HG02938 (cell line): ENCODE data around the gene AP1M1.

ENCODE experiments used
- ATAC-seq: cut with Tn5 transposase; IDR thresholded peaks from one replicate; pipeline ENCODE4 v1.9.1; 2021; ENCODE audit warnings: mild to moderate bottlenecking, moderate library complexity; ENCODE audit not compliant: unreplicated experiment

Gene AP1M1

DNA sequence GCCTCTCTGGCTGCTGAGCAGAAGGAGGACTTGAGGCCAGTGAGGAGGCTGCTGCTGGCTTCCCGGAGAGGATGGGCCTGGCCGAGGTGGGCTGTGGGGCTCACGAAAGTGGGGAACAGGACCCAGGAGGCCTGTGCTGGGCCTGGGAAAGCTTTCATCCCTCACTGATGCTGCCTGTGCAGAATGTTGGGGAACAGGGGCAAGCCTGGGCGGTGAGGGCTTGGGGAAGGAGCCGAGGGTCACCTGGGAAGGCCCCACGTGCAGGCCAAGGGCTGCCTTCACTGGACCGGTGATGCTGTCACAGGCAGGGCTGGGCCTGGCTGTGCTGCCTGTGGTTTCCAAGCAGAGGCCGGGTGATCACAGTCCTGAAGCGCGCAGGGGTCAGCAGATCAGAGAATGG is 9.4 kb downstream of the AP1M1 start:
- no peak for ATAC-seq

DNA sequence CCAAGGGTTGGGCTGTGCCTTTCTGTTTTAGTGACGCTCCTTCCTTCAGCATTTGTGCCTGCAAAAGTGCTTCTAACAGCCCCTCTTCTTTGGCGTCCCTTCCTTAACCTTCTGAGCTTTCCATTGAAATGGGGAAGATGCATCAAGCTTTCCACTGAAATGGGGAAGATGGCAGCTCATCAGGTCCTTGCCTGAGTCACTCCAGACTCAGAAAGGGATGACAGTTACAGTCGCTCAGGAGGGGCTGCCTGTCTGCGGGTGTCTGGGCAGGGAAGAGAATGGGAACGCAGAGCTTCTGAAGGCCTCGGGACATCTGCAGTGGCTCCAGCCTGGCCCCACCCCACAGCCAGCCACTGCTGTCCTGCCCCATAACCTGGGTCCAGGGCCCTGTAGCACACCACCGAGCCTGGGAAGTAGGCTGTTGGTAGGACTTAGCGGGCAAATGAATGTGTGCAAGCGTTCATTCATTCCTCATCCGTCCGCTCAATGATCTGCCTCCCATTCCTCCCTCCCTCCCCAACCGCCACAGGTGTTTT is 9.8 kb downstream of the AP1M1 start:
- ATAC-seq, result no peak

DNA sequence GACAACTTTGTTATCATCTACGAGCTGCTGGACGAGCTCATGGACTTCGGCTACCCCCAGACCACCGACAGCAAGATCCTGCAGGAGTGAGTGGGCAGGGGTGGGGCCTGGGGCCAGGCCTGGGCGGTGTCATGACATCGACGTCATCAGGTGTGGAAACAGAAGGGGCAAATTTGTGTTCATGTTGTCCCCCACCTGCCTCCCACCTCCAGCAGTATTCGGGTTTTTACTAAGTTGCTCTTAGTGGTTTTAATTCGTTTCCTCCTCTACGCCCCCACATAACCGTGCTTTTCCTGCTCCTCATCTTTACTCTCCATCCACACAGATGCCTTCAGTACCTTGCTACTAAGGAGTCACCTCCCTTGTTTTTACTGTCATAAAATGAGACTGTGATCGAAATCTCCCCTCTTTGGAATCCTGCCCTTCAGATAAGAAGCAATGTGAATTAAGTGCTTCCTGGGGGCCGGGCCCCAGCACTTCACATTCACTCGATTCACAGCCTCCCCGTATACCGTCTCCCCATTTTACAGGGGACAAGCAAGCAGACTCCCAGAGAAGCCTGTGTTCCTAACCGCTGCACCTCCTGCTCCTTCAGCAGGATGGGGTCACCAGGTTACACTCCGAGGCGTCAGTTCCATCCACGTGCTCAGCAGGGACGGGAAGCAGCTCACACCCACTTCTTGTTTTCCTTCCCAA is 10.5 kb downstream of the AP1M1 start:
- no peak for ATAC-seq

DNA sequence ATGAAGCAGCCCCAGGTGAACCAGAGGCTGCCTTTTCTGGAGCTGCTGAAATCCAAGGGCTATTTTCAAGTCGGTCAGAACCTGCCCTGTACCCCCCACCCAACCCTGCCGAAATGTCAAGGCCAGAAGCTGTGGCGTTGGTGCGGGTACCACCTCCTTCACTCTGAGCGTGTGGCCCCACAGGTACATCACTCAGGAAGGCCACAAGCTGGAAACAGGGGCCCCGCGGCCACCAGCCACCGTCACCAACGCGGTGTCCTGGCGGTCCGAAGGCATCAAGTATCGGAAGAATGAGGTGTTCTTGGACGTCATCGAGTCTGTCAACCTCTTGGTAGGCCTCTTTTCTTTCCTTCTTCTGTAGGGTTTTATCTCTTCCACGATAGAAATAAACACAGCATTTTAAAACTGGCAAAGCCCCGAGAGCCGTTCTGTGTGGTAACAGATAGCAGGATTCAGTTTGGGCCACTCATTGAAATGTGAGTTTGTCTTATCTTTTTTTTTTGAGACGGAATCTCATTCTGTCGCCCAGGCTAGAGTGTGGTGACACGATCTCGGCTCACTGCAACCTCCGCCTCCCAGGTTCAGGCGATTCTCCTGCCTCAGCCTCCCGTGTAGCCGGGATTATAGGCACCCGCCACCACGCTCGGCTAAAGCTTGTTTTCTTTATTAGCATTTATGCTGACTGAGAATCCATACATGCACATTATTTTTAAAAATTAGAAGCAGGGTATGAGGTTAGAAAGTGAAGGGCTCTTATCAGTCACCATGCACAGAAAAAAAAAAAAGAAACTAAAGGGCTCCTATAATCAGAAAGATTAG is 11.3 kb downstream of the AP1M1 start:
- ATAC-seq, result no peak

DNA sequence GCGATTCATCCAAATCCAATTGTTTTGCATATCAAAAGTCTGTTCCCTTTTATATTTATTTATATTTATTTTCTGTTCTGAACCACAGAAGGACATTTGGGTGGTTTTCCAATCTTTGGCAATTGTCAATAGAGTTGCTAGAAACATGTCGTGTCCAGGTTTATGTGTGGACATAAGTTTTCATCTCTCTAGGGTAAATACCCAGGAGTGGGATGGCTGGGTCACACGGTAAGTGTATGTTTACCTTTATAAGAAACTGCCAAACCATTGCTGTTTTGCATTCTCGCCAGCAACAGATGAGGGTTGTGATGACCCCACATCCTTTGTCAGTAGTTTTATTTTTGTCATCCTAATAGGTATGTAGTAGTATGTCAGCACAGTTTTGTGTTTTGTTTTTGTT is 12.5 kb downstream of the AP1M1 start:
- no peak for ATAC-seq

DNA sequence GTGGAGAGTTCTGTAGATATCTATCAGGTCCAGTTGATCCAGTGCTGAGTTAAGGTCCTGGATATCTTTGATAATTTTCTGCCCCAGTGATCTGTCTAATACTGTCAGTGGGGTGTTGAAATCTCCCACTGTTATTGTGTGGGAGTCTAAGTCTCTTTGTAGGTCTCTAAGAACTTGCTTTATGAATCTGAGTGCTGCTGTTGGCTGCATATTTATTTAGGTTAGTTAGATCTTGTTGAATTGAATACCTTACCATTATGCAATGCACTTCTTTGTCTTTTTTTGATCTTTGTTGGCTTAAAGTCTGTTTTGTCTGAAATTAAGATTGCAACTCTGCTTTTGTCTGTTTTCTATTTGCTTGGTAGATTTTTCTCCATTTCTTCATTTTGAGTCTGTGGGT is 15.4 kb downstream of the AP1M1 start:
- ATAC-seq, result no peak

DNA sequence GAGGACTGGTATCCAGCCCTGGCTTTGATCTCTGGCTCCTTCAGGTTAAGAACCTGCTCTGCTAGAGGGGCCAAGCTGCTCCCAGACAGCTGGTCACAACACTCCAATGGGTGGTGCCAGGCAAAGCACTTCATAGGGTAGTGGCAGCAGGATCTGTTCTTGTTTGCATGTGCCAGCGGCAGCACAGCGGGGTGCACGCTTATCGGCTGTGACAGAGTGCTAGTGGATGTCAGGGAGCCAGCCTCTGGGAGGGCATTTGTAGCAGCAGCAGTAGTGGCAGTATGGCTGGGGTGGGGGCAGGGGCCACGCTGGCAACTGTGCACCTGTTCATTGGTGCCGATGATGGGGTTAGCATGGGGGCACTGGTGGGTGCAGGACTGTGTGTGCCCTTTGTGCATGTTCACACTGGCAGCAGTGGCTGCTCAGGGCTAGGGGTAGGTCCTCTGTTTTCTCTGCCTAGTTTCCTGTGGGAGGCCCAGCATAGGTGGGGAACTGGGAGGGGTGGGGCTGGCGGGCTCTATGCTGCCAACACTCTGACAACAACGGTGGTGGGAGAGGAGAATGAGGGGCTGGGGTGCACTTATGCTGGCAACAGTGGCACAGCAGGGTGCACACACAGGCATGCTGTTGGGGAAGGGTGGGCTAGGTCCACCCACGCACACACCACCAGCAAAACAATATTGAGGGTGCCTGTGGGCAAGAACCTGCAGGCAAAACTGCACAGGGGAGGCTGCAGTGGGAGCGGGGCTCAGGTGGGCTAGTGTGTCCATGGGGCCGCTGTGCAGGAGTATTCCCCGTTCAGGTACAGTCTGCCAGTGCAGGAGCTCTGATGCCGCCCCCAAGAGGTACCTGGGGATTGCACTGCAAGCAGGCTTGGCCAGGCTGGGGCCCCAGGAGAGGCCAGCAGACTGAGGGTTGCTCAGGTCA is 19.3 kb downstream of the AP1M1 start:
- no peak for ATAC-seq

DNA sequence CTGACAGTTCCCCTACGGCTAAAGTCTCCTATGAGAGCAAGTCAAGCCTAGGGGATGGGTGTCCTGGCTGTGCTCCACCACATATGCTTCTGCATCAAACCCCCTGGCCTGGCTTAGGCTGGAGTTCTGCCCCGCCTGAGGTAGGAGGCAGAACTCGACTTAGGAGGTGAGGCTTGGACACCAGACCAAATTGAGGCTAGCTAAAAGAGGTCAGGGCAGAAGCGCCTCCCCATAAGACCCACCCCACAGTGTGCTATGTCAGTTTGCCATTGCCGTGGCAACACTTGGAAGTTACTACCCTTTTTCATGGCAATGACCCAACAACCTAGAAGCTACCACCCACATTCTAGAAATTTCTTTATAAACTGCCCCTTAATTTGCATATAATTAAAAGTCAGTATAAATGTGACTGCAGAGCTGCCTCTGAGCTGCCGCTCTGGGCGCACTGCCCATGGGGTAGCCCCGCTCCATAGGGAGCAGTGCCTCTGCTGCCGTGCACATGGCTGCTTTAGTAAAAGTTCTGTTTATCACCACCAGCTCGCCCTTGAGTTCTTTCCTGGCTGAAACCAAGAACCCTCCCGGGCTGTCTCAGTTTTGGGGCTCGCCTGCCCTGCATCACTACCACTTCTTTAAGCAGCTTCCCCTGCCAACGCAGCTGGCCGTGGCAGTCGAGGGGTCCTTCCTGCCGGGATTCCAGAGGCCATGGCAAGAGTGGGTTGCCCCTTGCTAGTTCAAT is 20.2 kb downstream of the AP1M1 start:
- ATAC-seq, result no peak

DNA sequence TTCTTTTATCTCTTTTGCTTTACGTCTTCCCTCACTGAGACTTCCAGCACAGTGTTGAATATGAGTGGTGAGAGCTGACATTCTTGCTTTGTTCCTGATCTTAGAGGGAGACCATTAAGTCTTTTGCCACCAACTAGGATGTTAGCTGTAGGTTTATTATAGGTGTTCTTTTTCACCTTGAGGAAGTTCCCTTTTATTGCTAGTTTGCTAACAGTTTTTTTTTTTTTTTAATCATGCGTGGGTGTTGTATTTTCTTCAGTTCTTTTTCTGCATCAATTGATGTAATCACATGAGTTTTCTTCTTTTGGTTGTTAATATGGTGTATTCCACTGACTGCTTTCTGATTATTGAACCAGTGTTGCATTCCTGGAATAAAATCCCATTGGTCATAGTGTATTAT is 21.1 kb downstream of the AP1M1 start:
- no peak for ATAC-seq

DNA sequence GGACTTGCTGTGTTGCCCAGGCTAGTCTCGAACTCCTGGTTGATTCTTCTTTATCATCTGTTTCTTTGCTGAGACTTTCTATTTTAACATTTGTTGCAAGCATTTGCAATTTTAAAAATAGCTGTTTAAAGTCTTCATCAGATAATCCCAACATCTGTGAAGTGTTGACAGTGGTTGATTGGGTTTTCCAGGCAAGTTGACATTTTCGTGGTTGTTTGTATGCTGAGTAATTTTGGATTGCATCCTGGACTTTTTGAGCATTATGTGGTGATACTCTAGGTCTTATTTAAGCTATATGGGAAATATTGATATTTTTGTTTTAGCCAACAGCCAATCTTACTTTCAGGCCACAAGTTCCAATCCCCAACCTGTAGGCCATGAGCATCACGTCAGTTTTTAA is 25.1 kb downstream of the AP1M1 start:
- no peak for ATAC-seq

DNA sequence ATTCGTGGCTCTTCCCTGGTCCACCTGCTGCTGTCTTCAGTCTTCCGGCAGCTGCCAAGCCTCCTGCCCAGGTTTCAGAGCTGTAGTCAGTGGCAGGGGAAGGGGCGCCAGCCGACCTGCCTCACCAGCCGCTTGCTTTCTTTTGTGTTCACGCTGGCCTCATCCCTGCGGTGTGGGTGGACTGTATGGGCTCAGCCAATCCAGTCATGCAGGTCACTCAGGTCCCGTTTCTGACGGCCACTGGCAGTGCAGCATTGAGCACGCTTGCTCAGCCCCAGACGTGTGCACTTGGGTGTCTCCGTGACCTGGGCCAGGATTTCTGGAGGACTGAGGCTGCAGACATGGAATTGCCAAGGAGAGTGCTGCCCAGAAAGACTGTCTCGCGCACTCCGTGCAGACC is 26.0 kb downstream of the AP1M1 start:
- no peak for ATAC-seq

DNA sequence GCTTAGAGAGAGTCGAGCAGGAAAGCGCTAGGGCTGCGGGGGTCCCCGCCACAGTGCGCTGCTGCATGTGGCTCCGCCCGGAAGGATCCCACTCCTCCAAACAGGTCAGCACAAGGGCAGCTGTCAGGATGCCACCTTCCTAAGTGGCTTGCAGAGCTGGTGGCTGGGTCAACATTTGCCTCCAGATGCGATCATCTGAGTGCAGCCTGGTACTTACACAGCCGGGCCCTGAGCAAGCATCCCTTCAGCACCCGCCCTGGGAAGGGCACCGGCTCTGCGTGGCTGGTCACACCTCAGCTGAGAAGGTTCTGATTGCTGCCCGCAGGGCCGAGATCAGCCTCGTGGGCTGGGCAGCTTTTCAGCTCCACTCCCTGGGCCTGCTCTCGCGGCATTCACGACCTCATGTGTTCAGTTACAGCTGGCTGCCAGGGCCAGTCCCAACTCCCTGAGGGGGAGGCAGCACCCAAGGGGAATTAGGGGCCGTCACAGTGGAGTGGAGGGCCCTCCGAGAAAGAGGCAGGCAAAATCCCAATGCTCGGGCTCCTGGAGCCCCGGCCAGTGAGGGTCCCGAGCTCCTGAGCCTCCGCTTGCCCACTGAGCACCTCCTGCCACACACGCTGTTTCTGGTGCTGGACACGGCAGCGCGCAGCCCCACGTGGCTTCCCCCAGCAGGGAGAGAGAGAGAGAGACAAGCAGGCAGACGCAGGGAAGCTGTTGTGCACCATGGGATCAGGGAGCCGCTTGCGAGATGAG is 26.8 kb downstream of the AP1M1 start:
- ATAC-seq, result no peak

DNA sequence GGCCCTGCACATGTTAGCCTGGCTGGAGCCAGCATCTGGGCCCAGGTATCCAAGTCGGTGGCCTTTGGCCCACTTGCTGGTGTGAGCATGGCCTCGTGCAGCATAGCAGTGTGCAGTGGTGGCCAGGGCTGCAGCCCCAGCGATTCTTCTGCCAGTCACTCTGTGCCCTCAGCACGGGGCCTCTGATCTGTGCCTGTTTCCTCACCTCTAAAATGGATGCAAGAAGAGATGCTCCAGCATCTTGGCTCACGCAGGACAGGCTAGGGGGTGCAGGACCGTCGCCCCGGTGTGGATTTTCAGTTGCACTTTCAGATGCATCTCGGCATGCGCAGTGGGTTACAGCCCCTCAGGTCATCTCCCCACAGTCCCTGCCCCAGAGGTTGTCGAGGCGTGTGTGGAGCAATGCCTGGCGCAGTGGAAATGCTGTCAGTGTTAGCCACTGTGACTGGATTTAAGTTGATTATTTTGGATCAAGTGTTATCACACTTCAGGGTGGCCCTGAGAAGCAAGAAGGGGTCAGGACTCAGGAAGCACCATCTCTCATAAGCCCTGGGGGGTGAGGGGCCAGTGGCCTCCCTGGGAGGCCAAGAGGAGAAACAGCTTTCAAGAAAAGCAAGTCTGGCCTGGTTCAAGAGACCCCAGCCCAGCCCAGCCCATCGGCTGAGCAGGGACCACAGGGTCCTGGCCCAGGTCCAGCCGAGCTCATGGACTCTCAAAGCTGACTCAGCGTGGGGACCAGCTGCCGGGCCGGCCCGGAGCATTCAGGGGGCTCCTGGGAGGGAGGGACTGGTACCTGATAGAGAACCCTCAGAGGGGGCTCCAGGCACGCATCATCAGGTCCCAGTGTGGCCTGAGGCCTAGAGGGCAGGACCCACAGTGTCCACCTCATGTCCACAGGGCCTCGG is 27.8 kb downstream of the AP1M1 start:
- no peak for ATAC-seq

DNA sequence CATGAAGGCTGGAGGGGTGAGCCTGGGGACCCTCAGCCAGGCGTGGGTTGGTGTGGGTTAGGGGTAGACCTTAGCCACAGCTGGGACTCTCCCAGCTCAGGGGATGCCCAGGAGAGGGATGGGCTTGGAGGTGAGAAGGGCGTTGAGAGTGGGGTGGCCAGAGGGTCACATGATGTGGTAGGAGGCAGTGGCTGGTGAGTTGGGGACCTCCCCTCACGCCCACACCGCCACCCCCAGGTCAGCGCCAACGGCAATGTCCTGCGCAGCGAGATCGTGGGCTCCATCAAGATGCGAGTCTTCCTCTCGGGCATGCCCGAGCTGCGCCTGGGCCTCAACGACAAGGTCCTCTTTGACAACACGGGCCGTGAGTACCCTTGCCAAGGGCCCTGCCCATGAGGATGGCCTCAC is 28.5 kb downstream of the AP1M1 start:
- no peak for ATAC-seq

DNA sequence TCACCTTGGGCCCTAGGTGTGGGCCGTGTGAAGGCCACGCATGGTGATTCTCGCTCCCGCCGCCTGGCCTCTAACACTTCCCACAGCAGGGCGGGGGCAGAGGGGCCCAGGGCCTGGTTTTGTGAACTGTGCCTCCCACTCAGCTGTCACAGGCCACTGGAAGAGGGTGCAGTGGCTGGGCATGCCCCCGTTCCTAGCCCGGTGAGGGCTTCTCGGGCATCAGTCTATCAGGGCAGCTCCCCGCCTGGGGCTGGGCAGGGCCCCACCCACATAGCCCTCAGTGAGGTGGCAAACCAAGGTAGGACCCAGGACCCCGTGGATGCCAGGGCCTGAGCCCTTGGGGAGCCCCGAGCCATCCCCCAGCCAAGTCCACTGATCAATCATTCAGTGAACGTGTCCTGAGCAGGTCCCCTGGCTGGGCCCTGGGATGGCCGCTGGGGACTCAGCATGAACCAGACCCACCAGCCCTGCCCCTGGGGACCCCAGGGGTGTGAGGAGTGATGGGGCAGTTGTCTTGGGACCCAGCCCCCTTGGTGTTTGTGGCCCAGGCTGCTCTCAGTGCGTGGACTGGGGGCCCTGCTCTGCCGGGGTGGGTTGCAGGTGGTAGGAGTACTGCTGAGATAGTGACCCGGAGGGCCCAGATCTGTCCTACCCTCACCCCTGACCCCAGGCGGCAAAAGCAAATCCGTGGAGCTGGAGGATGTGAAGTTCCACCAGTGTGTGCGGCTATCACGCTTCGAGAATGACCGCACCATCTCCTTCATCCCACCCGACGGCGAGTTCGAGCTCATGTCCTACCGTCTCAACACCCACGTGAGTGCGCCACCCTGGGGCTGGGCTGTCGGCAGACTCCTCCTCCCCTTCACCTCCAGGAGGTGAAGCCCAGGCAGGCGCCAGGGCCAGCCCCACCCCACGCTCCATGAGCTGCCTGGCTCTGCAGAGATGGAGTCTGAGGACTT is 29.4 kb downstream of the AP1M1 start:
- ATAC-seq, result no peak

DNA sequence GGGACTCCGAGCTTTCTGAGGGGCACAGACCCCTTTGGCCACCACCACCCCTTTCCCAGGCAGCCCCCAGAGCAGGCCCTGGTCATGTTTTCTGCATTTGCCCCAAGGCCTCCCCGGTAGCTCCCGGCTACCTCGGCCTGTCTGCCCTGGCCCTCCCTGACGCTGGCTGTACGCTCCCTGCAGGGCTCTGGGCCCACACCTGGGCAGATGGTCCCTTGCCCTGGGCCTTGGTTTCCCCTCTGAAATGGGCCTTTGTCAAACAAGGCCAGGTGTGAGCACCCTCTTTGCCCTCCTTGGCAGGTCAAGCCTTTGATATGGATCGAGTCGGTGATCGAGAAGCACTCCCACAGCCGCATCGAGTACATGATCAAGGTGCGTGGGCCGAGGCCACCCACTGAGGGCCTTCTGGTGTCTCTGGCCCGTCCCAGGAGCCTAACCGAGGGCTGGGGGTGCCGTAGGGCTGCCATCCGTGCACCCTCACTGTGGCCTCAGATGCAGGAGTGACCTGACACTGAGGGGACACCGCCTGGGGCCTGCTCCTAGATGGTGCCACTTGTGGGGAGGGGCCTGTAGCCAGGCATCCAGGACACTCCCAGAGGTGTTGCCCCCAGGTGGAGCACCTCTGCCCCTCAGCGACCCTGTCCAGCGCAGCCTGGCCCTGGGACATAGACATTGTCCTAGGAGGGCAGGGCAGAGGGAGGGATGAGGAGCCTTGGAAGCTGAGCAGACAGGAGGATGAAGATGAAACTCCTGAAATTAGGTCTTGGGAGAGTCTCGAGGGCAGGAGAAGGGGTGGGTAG is 30.3 kb downstream of the AP1M1 start:
- ATAC-seq, result no peak
